GM10248 (cell line): ENCODE data around the gene OR8G5.
"Not testable (repeated sequence)": the region's sequence is repeated elsewhere in the genome, so short reads cannot be mapped to it uniquely, and the experiment has no call there.

Experiments
- CTCF ChIA-PET: fragments of 300-600 bp; sonication (Branson Sonifier 250); formaldehyde crosslinking; extraction: SDS; loops from one replicate; lab custom pipeline; 2021; ENCODE audit warnings: antibody characterized with exemption; lab: Yijun Ruan, JAX
- POLR2A ChIA-PET: fragments of 350-650 bp; sonication (Branson Sonifier 250); formaldehyde crosslinking; extraction: SDS; loops from one replicate; lab custom pipeline; 2020; ENCODE audit warnings: antibody characterized with exemption; lab: Yijun Ruan, JAX
- DNase-seq: peaks from one replicate; pipeline ENCODE4 v3.0.0; 2012; ENCODE audit errors: extremely low spot score
- CTCF ChIP-seq: IDR thresholded peaks from 2 replicates; pipeline ENCODE4 v1.5.1; 2012; ENCODE audit warnings: mild to moderate bottlenecking, low read depth; ENCODE audit errors: extremely low read depth, missing control alignments, control extremely low read depth

OR8G5 gene

GRCh38 chr11:124240621-124241397 lies 15.4 kb upstream of the OR8G5 start, which contains the start of gene OR8G1:
TSS of gene OR8G1 (plus strand) at chr11:124241095. CDS start at chr11:124249676, 8,581 bp downstream.
- CTCF ChIA-PET: interaction anchor here (1.3 to 1.4 kb wide), 2 partner anchors 10 to 29 kb away, joined by 3 read pairs; no protein-coding TSS in a partner anchor
- POLR2A ChIA-PET: no interaction called here
- no peak for TF ChIP-seq CTCF
- no peak for DNase-seq

GRCh38 chr11:124249869-124250268 lies 6.3 kb upstream of the OR8G5 start:
- POLR2A ChIA-PET: not testable (repeated sequence)

GRCh38 chr11:124265041-124265440 lies 8.9 kb downstream of the OR8G5 start:
- DNase-seq, CTCF ChIA-PET, POLR2A ChIA-PET: not testable (repeated sequence)

More at GRCh38 chr11:124249869-124250268, 6.3 kb upstream of the OR8G5 start:
- CTCF ChIA-PET, DNase-seq: not testable (repeated sequence)

GRCh38 chr11:124270886-124271285 lies 14.7 kb downstream of the OR8G5 start:
- DNase-seq, POLR2A ChIA-PET: not testable (repeated sequence)
- CTCF ChIA-PET: interaction anchor here (1.4 kb wide), 1 partner anchor 19 kb away, joined by 3 read pairs; no protein-coding TSS in a partner anchor

GRCh38 chr11:124274000-124274399 lies 17.8 kb downstream of the OR8G5 start:
- no peak for DNase-seq
- POLR2A ChIA-PET: no interaction called here
- CTCF ChIA-PET: no interaction called here
- no peak for TF ChIP-seq CTCF

- ChIA-PET CTCF (no interaction called here), POLR2A (no interaction called here)
- TF ChIP-seq CTCF: no peak
- DNase-seq: no peak
Observed at GRCh38 chr11:124276081-124276480, 19.9 kb downstream of the OR8G5 start.

- no peak for DNase-seq
- ChIA-PET POLR2A (no interaction called here), CTCF (interaction anchor here (1.5 kb wide), 1 partner anchor 53 kb away, joined by 3 read pairs; no protein-coding TSS in a partner anchor)
- no peak for TF ChIP-seq CTCF
Observed at GRCh38 chr11:124277207-124277606, 21.0 kb downstream of the OR8G5 start.

GRCh38 chr11:124277804-124278203 lies 21.6 kb downstream of the OR8G5 start:
- POLR2A ChIA-PET: no interaction called here
- TF ChIP-seq CTCF: no peak
- CTCF ChIA-PET: interaction anchor here (1.5 kb wide), 1 partner anchor 53 kb away, joined by 3 read pairs; no protein-coding TSS in a partner anchor
- DNase-seq: no peak
